ES-I3 (cell line): ENCODE results near the gene SNRNP70.
"Not testable (repeated sequence)": the region's sequence is repeated elsewhere in the genome, so short reads cannot be mapped to it uniquely, and the experiment has no call there.

ENCODE experiments used
- H3K36me3 ChIP-seq: 2 replicates; pipeline ENCODE4 v1.6.1; 2013; ENCODE audit warnings: mild to moderate bottlenecking, low read length, control low read depth, moderate library complexity; ENCODE audit not compliant: insufficient read depth
- H3K4me1 ChIP-seq: 2 replicates; pipeline ENCODE4 v1.6.1; 2013; ENCODE audit warnings: mild to moderate bottlenecking, control low read depth, low read length; ENCODE audit not compliant: insufficient read depth
- H3K9ac ChIP-seq: 2 replicates; pipeline ENCODE4 v1.6.1; 2013; ENCODE audit warnings: low read depth, mild to moderate bottlenecking, low read length, moderate library complexity
- H3K9me3 ChIP-seq: 2 replicates; pipeline ENCODE4 v1.6.1; 2013; ENCODE audit warnings: mild to moderate bottlenecking, low read length, moderate library complexity; ENCODE audit not compliant: control insufficient read depth, insufficient read depth

Gene SNRNP70

GRCh38 chr19:49074869-49075268 is 10.4 kb upstream of the SNRNP70 start:
- H3K9me3 ChIP-seq, H3K9ac ChIP-seq, H3K36me3 ChIP-seq, H3K4me1 ChIP-seq: not testable (repeated sequence)

GRCh38 chr19:49080392-49080791 is 4.9 kb upstream of the SNRNP70 start:
- Histone ChIP-seq H3K36me3 (no peaks in the 10 kb centered on the region), H3K4me1 (no peaks in the 10 kb centered on the region; the same call in 1 of the 2 replicates), H3K9ac (no peak overlapping the region), H3K9me3 (no peaks in the 10 kb centered on the region)

DNA sequence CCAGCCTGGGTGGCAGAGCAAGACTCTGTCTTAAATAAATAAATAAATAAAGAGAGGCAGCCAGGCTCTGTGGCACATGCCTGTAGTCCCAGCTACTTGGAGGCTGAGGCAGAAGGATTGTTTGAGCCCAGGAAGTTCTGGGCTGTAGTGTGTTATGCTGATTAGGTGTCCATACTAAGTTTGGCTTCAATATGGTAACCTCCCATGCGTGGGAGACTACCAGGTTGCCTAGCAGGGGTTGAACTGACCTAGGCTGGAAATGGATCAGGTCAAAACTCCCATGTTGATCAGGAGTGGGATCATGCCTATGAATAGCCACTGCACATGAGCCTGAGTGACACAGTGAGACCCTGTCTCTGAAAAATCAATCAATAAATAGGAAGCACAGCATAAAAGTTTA is 4.0 kb upstream of the SNRNP70 start:
- Histone ChIP-seq H3K9me3 (no peaks in the 10 kb centered on the region), H3K4me1 (no peaks in the 10 kb centered on the region; the same call in 1 of the 2 replicates)

GRCh38 chr19:49084206-49085019 is 838 bp upstream of the SNRNP70 start:
- Histone ChIP-seq H3K36me3 (peaks cover 13% of the 10 kb centered on the region), H3K4me1 (no peaks in the 10 kb centered on the region; the same call in 1 of the 2 replicates), H3K9me3 (no peaks in the 10 kb centered on the region), H3K9ac (peak overlapping the region; percentile 80)

More for the DNA sequence above, 4.0 kb upstream of the SNRNP70 start:
- H3K36me3 ChIP-seq: no peaks in the 10 kb centered on the region
- no peak overlapping the region for H3K9ac ChIP-seq

GRCh38 chr19:49085868-49086232 is 599 bp downstream of the SNRNP70 start:
- H3K4me1 ChIP-seq: no peaks in the 10 kb centered on the region; the same call in 1 of the 2 replicates
- peaks cover 18% of the 10 kb centered on the region for H3K36me3 ChIP-seq
- H3K9ac ChIP-seq: peak overlapping the region; percentile 80
- H3K9me3 ChIP-seq: no peaks in the 10 kb centered on the region

- Histone ChIP-seq H3K36me3 (peaks cover 18% of the 10 kb centered on the region), H3K9me3 (no peaks in the 10 kb centered on the region), H3K9ac (peak overlapping the region; percentile 80), H3K4me1 (no peaks in the 10 kb centered on the region; the same call in 1 of the 2 replicates)
Measured at GRCh38 chr19:49086296-49086695, 1.0 kb downstream of the SNRNP70 start.

DNA sequence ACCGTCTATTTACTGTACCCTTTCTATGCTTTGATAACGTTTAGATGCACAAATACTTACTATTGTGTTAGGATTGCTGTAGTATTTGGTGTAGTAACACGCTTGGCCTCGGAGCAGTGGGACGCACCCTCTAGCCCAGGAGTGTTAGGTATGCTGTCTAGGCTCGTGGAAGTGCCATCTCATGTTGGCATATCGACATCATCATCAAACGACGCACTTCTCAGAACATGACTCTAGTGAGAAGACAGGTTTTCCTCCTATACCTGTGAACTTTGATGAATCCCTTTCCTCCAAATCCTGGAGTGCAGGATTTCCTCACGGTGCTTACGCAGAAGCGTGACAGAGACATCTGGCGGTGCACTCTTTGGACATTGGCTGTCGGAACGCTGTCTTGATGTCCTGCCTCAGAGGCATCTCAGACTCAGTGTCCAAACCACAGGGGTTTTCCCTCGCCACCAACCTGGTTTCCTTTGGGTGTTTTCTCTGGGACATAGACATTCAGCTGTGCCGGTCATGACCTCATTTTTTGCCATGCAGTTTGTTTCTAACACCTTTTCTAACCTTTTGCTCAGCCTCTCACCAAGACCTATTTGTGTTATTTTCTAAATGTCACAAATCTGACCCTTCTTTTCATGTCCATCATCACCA is 6.3 kb downstream of the SNRNP70 start:
- Histone ChIP-seq H3K36me3 (peaks cover 35% of the 10 kb centered on the region), H3K9me3 (no peaks in the 10 kb centered on the region), H3K9ac (no peak overlapping the region), H3K4me1 (no peaks in the 10 kb centered on the region)

- H3K9ac ChIP-seq: no peak overlapping the region
- H3K36me3 ChIP-seq: peaks cover 29% of the 10 kb centered on the region
- H3K4me1 ChIP-seq: no peaks in the 10 kb centered on the region
- no peaks in the 10 kb centered on the region for H3K9me3 ChIP-seq
Measured at GRCh38 chr19:49092686-49093085, 7.4 kb downstream of the SNRNP70 start.

DNA sequence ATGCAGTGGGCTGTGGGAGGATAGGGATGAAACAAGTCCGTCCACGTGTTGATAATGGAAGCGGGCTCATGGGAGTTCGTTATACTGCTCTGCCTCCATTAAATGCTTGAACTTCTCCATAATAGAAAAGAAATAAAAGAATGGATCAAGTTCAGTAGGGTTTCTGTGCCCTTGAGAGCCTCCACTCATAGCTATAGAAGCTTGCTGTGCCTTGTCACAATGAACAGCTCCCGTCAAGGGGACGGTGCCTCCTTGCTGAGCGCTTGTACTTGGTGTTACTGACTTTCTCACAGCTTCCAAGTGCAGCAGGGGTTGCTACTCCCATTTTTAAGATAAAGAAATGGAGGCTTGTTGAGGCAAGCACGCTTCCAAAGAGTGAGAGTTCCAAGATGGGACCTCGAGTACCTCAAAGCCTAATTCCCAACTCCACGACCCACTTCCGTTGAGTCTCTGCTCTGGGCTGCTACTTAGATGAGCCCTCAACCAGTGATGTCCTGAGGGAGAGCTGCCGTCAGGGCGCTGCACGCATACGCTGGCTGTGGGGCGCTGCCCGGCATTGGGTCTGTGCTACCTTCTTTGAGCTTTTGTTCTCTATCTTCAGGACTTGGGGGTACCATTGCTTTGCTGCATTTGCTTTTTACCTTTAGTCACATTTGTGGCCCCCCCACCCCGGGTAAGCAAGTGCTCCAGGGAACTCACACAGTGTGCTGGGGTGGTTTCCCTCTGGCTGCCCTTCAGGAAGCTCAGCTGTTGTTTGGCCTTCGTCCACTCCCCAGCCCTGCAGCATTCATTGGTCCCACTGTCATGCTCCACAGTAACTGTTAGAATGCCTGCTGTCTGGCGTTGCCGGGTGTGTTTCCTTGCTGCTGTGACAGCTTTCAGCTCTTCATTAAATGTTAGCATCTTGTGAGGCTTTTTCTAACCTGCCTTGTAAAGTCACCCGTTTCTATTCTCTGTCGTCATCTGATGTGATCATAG is 9.5 kb downstream of the SNRNP70 start:
- Histone ChIP-seq H3K9me3 (no peaks in the 10 kb centered on the region), H3K36me3 (peaks cover 41% of the 10 kb centered on the region), H3K4me1 (no peaks in the 10 kb centered on the region), H3K9ac (no peak overlapping the region)

- peaks cover 42% of the 10 kb centered on the region for H3K36me3 ChIP-seq
- 0 out of 2 replicates have a peak, but pooled peaks cover 2% of the 10 kb centered on the region for H3K4me1 ChIP-seq
- H3K9me3 ChIP-seq: no peaks in the 10 kb centered on the region
- no peak overlapping the region for H3K9ac ChIP-seq
Measured at GRCh38 chr19:49097453-49098288, 12.4 kb downstream of the SNRNP70 start.

DNA sequence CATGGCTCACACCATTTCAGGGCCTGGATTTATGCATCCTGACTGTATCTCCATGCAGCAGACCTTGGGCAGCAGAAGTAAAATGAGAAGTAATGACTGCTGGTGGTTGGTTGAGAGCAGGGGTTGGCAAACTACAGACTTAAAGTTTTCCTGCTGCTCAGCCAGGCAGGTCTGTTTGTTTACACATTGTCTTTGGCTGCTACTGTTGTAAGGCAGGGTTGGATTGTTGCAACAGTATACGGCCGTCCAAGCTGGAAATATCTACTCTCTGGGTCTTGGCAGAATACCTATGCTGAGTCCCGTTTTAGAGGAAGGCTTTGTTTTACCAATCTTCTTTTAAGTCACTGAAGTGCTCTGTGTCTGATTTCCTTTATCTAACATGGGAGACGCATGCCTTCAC is 13.5 kb downstream of the SNRNP70 start:
- H3K9me3 ChIP-seq: no peaks in the 10 kb centered on the region
- H3K4me1 ChIP-seq: 0 out of 2 replicates have a peak, but pooled peaks cover 2% of the 10 kb centered on the region
- no peak overlapping the region for H3K9ac ChIP-seq
- H3K36me3 ChIP-seq: peaks cover 47% of the 10 kb centered on the region

- no peaks in the 10 kb centered on the region for H3K9me3 ChIP-seq
- no peak overlapping the region for H3K9ac ChIP-seq
- H3K4me1 ChIP-seq: 0 out of 2 replicates have a peak, but pooled peaks cover 2% of the 10 kb centered on the region
- H3K36me3 ChIP-seq: peaks cover 38% of the 10 kb centered on the region
Measured at GRCh38 chr19:49101160-49101559, 15.9 kb downstream of the SNRNP70 start.

GRCh38 chr19:49102303-49102702 is 17.1 kb downstream of the SNRNP70 start:
- H3K9ac ChIP-seq: no peak overlapping the region
- H3K4me1 ChIP-seq: 0 out of 2 replicates have a peak, but pooled peaks cover 2% of the 10 kb centered on the region
- H3K9me3 ChIP-seq: no peaks in the 10 kb centered on the region
- peaks cover 43% of the 10 kb centered on the region for H3K36me3 ChIP-seq
